ENCODE measurements around the gene HPD. TPM values are rescaled to one million over a fixed set of nuclear protein-coding genes. Genes with fewer than 3 reads are reported as not detected.
"Not testable (repeated sequence)": the region's sequence is repeated elsewhere in the genome, so short reads cannot be mapped to it uniquely, and the experiment has no call there.

Gene HPD
- total RNA-seq, 1 experiment from 2014 or later = not detected

DNA sequence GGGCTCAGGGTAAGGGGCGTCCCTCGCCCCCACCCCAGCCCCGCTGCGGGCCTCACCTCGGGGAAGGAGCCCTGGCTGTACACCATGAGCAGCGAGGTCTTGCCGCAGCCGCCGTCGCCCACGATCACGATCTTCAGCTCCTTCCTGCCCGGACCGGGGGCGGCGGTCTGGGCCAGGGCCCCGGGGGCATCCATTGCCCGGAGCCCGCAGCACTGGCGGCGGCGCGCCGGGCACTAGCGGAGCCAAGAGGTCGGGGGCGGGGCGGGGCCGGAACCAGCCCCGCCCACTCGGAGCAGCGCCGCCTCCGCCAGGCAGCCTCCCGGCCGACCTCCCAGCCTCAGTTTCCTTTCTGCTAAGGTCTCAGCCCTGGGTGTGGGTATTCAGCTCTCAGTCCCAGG lies 65.2 kb downstream of the HPD start, which contains the start of gene RHOF:
TSS of gene RHOF (minus strand) at position 249 of the 398 bp plus-strand sequence. CDS start at position 194, 55 bp downstream.
- H3K36me3 ChIP-seq (ENCODE audit: insufficient read depth, low read length, poor library complexity, severe bottlenecking) = peaks cover 15% of the 10 kb centered on the region
- TF ChIP-seq, protein P1, sequence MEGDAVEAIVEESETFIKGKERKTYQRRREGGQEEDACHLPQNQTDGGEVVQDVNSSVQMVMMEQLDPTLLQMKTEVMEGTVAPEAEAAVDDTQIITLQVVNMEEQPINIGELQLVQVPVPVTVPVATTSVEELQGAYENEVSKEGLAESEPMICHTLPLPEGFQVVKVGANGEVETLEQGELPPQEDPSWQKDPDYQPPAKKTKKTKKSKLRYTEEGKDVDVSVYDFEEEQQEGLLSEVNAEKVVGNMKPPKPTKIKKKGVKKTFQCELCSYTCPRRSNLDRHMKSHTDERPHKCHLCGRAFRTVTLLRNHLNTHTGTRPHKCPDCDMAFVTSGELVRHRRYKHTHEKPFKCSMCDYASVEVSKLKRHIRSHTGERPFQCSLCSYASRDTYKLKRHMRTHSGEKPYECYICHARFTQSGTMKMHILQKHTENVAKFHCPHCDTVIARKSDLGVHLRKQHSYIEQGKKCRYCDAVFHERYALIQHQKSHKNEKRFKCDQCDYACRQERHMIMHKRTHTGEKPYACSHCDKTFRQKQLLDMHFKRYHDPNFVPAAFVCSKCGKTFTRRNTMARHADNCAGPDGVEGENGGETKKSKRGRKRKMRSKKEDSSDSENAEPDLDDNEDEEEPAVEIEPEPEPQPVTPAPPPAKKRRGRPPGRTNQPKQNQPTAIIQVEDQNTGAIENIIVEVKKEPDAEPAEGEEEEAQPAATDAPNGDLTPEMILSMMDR (conservative IDR thresholded peaks at IDR 0.05; ENCODE audit: low read depth, low read length) = no peak
- no peak for TF ChIP-seq EZH2 (IDR thresholded peaks at IDR 0.05; ENCODE audit: borderline replicate concordance, low read depth, low read length, poor library complexity, severe bottlenecking)
- no TSS peak for BruUV-seq (replicated peaks)
- no peaks in the 10 kb centered on the region for H3K9me3 ChIP-seq (ENCODE audit: low read depth, low read length, poor library complexity, severe bottlenecking)
- POLR2A ChIA-PET (ENCODE audit: low non-redundant PET) = interaction anchor here (0.7 to 1.9 kb wide), 2 partner anchors 9 kb away, joined by 5 to 12 read pairs; no protein-coding TSS in a partner anchor
- intact Hi-C loops (cut with micrococcal nuclease; ENCODE audit: unreplicated experiment) = loop anchor here (5.0 kb wide), 1 partner anchor 96 kb away; no protein-coding TSS in a partner anchor
- H3K27ac ChIP-seq (ENCODE audit: low read depth, low read length, poor library complexity, severe bottlenecking) = peak within 1 kb of the TSS; percentile 83
- no peak for DNase-seq (ENCODE audit: low spot score)
- H3K4me1 ChIP-seq (ENCODE audit: insufficient read depth, low read length, poor library complexity, severe bottlenecking) = peaks cover 27% of the 10 kb centered on the region
- CTCF ChIA-PET = interaction anchor here (0.5 to 4.6 kb wide), 14 partner anchors 12 to 575 kb away, joined by 3 to 82 read pairs (median 5); partner anchors contain the start of genes PSMD9 and TMEM120B
- no peaks in the 10 kb centered on the region for H3K27me3 ChIP-seq (replicated peaks; ENCODE audit: insufficient read depth, low read depth, low read length, poor library complexity)
- H3K4me3 ChIP-seq (ENCODE audit: low read depth, low read length, poor library complexity, severe bottlenecking) = peak within 1 kb of the TSS; percentile 58

DNA sequence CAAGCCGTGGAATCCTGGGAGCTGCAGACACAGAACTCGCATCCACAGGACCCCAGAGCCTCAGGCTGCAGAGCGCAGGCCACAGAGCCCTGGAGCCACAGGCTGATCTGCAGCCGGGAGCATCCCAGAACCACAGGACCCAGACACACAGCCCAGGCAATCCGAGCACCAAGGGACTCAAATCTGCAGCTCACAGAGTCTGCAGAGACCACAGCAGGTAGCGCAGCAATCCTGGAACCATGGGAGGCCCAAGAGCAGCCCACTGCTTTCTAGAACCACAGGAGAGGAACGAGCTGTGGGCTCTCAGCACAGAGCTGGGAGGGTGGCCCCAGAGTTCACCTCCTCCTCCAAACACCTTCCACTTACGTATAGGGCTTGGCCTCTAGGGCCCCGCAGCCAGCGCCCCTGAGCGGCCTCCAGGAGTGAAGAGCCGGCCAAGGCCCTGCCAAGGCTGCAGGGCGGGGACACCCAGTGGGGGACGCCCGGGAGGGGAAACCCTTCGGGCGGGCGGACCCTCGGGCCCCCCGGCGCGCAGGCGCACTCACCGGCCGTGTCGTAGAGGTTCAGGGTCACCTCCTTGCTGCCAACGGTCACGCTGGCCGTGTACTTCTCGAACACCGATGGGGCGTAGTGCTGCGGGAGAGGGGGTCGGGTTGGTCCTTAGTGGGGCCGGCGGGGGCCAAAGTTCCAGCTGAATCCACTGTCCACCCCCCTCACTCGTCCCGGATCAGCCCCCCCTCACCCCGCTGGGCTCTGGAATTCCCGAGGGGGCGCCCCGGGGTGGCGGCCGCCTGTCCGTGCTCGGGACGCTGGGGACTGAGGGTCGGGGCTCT lies 65.8 kb downstream of the HPD start:
- H3K27ac ChIP-seq (ENCODE audit: low read depth, low read length, poor library complexity, severe bottlenecking) = peak overlapping the region; percentile 44
- ChIA-PET POLR2A (ENCODE audit: low non-redundant PET) (interaction anchor here (0.7 kb wide), 1 partner anchor 8 kb away, joined by 5 read pairs; no protein-coding TSS in a partner anchor), CTCF (interaction anchor here (0.7 to 4.6 kb wide), 9 partner anchors 11 to 575 kb away, joined by 3 to 82 read pairs (median 6); partner anchors contain the start of gene TMEM120B)
- no peak for DNase-seq (ENCODE audit: low spot score)
- peak overlapping the region; percentile 58 for H3K4me3 ChIP-seq (ENCODE audit: low read depth, low read length, poor library complexity, severe bottlenecking)
- peaks cover 21% of the 10 kb centered on the region for H3K4me1 ChIP-seq (ENCODE audit: insufficient read depth, low read length, poor library complexity, severe bottlenecking)
- TF ChIP-seq EZH2 (IDR thresholded peaks at IDR 0.05; ENCODE audit: borderline replicate concordance, low read depth, low read length, poor library complexity, severe bottlenecking) = no peak
- TF ChIP-seq, protein P1 (conservative IDR thresholded peaks at IDR 0.05; ENCODE audit: low read depth, low read length) = no peak
- BruUV-seq (replicated peaks) = no TSS peak
- intact Hi-C loops (cut with micrococcal nuclease; ENCODE audit: unreplicated experiment) = loop anchor here (5.0 kb wide), 1 partner anchor 96 kb away; no protein-coding TSS in a partner anchor
- peaks cover 10% of the 10 kb centered on the region for H3K36me3 ChIP-seq (ENCODE audit: insufficient read depth, low read length, poor library complexity, severe bottlenecking)
- H3K27me3 ChIP-seq (replicated peaks; ENCODE audit: insufficient read depth, low read depth, low read length, poor library complexity) = no peaks in the 10 kb centered on the region
- H3K9me3 ChIP-seq (ENCODE audit: low read depth, low read length, poor library complexity, severe bottlenecking) = no peaks in the 10 kb centered on the region

DNA sequence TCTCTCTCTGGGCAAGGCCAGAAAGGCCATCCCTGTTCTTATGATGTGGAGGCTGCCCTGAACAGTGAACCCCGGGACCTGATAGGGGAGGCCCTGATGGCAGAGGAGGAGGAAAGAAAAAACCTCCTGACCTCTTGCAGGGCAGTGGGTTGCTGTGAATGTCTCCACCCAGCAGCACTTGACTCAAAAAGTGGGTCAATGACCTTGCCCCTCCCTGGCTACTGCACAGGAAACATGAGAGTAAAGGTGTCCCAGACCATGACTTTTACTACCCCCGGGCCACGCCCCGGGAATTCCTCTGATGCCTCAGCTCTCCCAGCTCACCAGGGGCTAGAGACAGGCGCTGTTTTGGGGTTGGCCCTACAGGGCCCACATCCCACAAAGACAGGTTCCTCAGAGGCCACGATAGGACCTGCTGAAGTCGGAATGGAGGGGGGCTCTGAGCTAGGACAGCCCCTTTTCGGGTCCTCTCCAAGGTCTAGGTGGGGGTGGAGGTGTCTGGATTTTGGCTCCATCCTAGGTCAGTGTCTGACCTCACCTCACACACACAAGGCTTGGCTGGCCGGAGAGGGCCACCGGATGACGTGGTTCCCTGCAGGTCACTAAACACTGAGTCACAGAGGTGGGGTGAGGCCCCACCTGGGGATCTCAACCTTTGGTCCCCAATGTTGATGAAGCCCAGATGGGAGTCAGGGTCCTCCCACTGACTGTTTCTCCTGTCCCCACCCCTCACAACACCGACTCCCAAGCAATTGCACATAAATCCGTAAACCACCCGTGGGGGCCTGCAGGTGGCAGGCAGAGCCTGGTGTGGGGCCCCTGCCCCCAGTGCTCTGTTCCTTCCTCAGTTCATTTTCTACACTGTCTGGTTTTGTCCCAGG lies 66.7 kb downstream of the HPD start:
- Histone ChIP-seq H3K27ac (ENCODE audit: low read depth, low read length, poor library complexity, severe bottlenecking) (no peak overlapping the region), H3K9me3 (ENCODE audit: low read depth, low read length, poor library complexity, severe bottlenecking) (no peaks in the 10 kb centered on the region), H3K27me3 (replicated peaks; ENCODE audit: insufficient read depth, low read depth, low read length, poor library complexity) (no peaks in the 10 kb centered on the region), H3K36me3 (ENCODE audit: insufficient read depth, low read length, poor library complexity, severe bottlenecking) (peaks cover 1% of the 10 kb centered on the region), H3K4me3 (ENCODE audit: low read depth, low read length, poor library complexity, severe bottlenecking) (no peak overlapping the region), H3K4me1 (ENCODE audit: insufficient read depth, low read length, poor library complexity, severe bottlenecking) (peaks cover 13% of the 10 kb centered on the region)
- CTCF ChIA-PET = interaction anchor here (1.1 to 4.6 kb wide), 2 partner anchors 10 to 20 kb away, joined by 3 to 82 read pairs; no protein-coding TSS in a partner anchor
- DNase-seq (ENCODE audit: low spot score) = no peak
- intact Hi-C loops (cut with micrococcal nuclease; ENCODE audit: unreplicated experiment) = loop anchor here (5.0 kb wide), 1 partner anchor 95 kb away; no protein-coding TSS in a partner anchor
- POLR2A ChIA-PET (ENCODE audit: low non-redundant PET) = interaction anchor here (0.8 kb wide), 1 partner anchor 11 kb away, joined by 3 read pairs; no protein-coding TSS in a partner anchor
- no TSS peak for BruUV-seq (replicated peaks)
- TF ChIP-seq, protein P1 (conservative IDR thresholded peaks at IDR 0.05; ENCODE audit: low read depth, low read length) = no peak
- TF ChIP-seq EZH2 (IDR thresholded peaks at IDR 0.05; ENCODE audit: borderline replicate concordance, low read depth, low read length, poor library complexity, severe bottlenecking) = no peak

DNA sequence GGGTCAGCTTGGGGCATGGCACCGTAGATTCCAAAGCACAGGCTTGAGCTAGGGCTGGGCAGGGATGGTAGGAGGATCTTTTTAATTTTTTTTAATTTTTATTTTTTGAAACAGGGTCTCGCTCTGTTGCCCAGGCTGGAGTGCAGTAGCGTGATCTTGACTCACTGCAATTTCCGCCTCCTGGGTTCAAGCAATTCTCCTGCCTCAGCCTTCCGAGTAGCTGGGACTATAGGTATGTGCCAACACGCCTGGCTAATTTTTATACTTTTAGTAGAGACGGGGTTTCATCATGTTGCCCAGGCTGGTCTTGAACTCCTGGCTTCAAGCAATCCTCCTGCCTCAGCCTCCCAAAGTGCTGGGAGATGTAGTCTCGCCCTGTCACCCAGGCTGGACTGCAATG lies 67.9 kb downstream of the HPD start:
- H3K27me3 ChIP-seq (replicated peaks; ENCODE audit: insufficient read depth, low read depth, low read length, poor library complexity); H3K36me3 ChIP-seq (ENCODE audit: insufficient read depth, low read length, poor library complexity, severe bottlenecking); CTCF ChIA-PET; DNase-seq (ENCODE audit: low spot score); H3K9me3 ChIP-seq (ENCODE audit: low read depth, low read length, poor library complexity, severe bottlenecking); BruUV-seq (replicated peaks); H3K4me3 ChIP-seq (ENCODE audit: low read depth, low read length, poor library complexity, severe bottlenecking); H3K27ac ChIP-seq (ENCODE audit: low read depth, low read length, poor library complexity, severe bottlenecking): not testable (repeated sequence)
- peaks cover 13% of the 10 kb centered on the region for H3K4me1 ChIP-seq (ENCODE audit: insufficient read depth, low read length, poor library complexity, severe bottlenecking)
- intact Hi-C loops (cut with micrococcal nuclease; ENCODE audit: unreplicated experiment) = loop anchor here (5.0 kb wide), 1 partner anchor 93 kb away; no protein-coding TSS in a partner anchor
- POLR2A ChIA-PET (ENCODE audit: low non-redundant PET) = interaction anchor here (0.8 kb wide), 1 partner anchor 12 kb away, joined by 3 read pairs; no protein-coding TSS in a partner anchor
